Endothelial cell (in vitro differentiated cells): ENCODE measurements around the gene ALLC. TPM values are rescaled to one million over a fixed set of nuclear protein-coding genes. Genes with fewer than 3 reads are reported as not detected.

Experiments used
- DNase-seq: peaks from one replicate; pipeline ENCODE4 v3.0.0; 2021; ENCODE audit warnings: low spot score
- H3K27ac Mint-ChIP-seq: one replicate; pipeline ENCODE4 v1.8.0; 2021; ENCODE audit warnings: mixed read lengths, inconsistent platforms; ENCODE audit not compliant: unreplicated experiment
- H3K27me3 Mint-ChIP-seq: one replicate; pipeline ENCODE4 v1.8.0; 2021; ENCODE audit warnings: mild to moderate bottlenecking, moderate library complexity, mixed read lengths, inconsistent platforms; ENCODE audit not compliant: unreplicated experiment
- H3K36me3 Mint-ChIP-seq: one replicate; pipeline ENCODE4 v1.8.0; 2021; ENCODE audit warnings: mild to moderate bottlenecking, low read depth, mixed read lengths, inconsistent platforms; ENCODE audit not compliant: unreplicated experiment
- H3K4me1 Mint-ChIP-seq: one replicate; pipeline ENCODE4 v1.8.0; 2021; ENCODE audit warnings: mild to moderate bottlenecking, mixed read lengths, inconsistent platforms; ENCODE audit not compliant: unreplicated experiment
- H3K4me3 Mint-ChIP-seq: one replicate; pipeline ENCODE4 v1.8.0; 2021; ENCODE audit warnings: mild to moderate bottlenecking, mixed read lengths, inconsistent platforms; ENCODE audit not compliant: unreplicated experiment
- H3K9me3 Mint-ChIP-seq: one replicate; pipeline ENCODE4 v1.8.0; 2021; ENCODE audit warnings: mixed read lengths, inconsistent platforms; ENCODE audit not compliant: unreplicated experiment
- total RNA-seq: library from RNA; stranded (reverse); fragmentation: NEBNext Ultra II Directional; extraction: Animal tissue kit (Norgen Biotek cat#: 25700); gene quantifications from one replicate; pipeline ENCODE4 v1.2.1, GENCODE V29; 2021; ENCODE audit not compliant: unreplicated experiment
- TF ChIP-seq, protein P1 (sequence below): fragments of 200-600 bp; sonication (generic); IDR thresholded peaks from one replicate; pipeline ENCODE4 v1.5.0; 2021; ENCODE audit warnings: antibody characterized with exemption; ENCODE audit not compliant: unreplicated experiment

The ALLC gene
- total RNA-seq, 1 donor from 2014 or later = 0.26 TPM

DNA sequence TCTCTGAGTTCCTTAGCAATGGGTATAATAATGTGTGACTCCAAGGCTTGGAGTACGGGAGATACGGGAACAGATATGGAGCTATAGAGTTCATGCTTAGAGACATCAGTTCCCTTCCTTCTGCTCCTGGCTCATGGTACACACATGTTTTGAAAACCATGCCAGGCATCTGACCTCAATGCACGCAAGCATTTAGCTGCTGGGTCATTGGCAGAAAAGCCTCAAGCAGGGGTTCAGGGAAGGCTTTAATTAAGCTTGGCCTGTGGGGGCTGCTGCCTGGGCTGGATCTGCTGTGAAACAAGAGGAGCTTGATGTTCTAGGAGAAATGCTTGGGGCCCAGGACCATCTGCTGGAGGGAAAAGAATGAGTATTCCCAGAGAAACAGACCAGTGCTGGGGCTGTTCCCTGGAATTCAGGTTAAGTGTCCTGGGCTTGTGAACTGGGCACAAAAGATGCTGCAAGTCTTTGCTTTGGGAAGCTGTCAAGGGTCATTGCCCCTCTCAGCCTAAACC lies 3.2 kb downstream of the ALLC start:
- Mint-ChIP-seq H3K27me3 (no peaks in the 10 kb centered on the region), H3K4me3 (no peak overlapping the region), H3K9me3 (no peaks in the 10 kb centered on the region), H3K4me1 (no peaks in the 10 kb centered on the region), H3K27ac (no peak overlapping the region), H3K36me3 (no peaks in the 10 kb centered on the region)
- DNase-seq = no peak
- TF ChIP-seq, protein P1, sequence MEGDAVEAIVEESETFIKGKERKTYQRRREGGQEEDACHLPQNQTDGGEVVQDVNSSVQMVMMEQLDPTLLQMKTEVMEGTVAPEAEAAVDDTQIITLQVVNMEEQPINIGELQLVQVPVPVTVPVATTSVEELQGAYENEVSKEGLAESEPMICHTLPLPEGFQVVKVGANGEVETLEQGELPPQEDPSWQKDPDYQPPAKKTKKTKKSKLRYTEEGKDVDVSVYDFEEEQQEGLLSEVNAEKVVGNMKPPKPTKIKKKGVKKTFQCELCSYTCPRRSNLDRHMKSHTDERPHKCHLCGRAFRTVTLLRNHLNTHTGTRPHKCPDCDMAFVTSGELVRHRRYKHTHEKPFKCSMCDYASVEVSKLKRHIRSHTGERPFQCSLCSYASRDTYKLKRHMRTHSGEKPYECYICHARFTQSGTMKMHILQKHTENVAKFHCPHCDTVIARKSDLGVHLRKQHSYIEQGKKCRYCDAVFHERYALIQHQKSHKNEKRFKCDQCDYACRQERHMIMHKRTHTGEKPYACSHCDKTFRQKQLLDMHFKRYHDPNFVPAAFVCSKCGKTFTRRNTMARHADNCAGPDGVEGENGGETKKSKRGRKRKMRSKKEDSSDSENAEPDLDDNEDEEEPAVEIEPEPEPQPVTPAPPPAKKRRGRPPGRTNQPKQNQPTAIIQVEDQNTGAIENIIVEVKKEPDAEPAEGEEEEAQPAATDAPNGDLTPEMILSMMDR = no peak

GRCh38 chr2:3662239-3662638 lies 4.2 kb downstream of the ALLC start:
- no peaks in the 10 kb centered on the region for H3K27me3 Mint-ChIP-seq
- no peaks in the 10 kb centered on the region for H3K9me3 Mint-ChIP-seq
- no peaks in the 10 kb centered on the region for H3K4me1 Mint-ChIP-seq
- TF ChIP-seq, protein P1 = no peak
- no peak overlapping the region for H3K4me3 Mint-ChIP-seq
- H3K27ac Mint-ChIP-seq = no peak overlapping the region
- DNase-seq = no peak
- no peaks in the 10 kb centered on the region for H3K36me3 Mint-ChIP-seq

- no peak overlapping the region for H3K4me3 Mint-ChIP-seq
- peaks cover 1% of the 10 kb centered on the region for H3K27me3 Mint-ChIP-seq
- H3K36me3 Mint-ChIP-seq = no peaks in the 10 kb centered on the region
- no peak overlapping the region for H3K27ac Mint-ChIP-seq
- no peaks in the 10 kb centered on the region for H3K4me1 Mint-ChIP-seq
- H3K9me3 Mint-ChIP-seq = no peaks in the 10 kb centered on the region
- TF ChIP-seq, protein P1 = no peak
- DNase-seq = no peak
Measured at GRCh38 chr2:3664118-3664517, 6.1 kb downstream of the ALLC start.

DNA sequence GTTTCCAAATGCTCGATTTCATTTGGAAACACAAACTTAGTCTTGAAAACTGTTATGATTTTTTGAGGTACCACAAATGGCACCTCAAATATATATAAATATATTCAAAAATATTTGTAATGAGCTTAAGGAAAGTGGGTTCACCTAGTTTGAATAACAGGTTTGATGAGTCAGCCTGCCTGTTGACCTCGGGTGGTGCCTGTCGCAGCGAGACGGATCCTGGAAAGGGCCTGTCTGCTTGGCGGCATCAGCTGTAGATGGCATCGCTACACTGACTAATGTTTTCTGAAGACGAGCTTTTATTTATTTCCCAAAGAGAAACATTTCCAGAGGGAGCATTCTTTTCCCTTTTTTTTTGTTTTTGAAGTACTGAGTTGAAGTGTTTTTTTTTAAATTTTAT lies 6.9 kb downstream of the ALLC start:
- Mint-ChIP-seq H3K36me3 (no peaks in the 10 kb centered on the region), H3K9me3 (no peaks in the 10 kb centered on the region), H3K27ac (no peak overlapping the region), H3K4me1 (no peaks in the 10 kb centered on the region), H3K4me3 (no peak overlapping the region), H3K27me3 (peaks cover 1% of the 10 kb centered on the region)
- DNase-seq = no peak
- TF ChIP-seq, protein P1 = no peak

DNA sequence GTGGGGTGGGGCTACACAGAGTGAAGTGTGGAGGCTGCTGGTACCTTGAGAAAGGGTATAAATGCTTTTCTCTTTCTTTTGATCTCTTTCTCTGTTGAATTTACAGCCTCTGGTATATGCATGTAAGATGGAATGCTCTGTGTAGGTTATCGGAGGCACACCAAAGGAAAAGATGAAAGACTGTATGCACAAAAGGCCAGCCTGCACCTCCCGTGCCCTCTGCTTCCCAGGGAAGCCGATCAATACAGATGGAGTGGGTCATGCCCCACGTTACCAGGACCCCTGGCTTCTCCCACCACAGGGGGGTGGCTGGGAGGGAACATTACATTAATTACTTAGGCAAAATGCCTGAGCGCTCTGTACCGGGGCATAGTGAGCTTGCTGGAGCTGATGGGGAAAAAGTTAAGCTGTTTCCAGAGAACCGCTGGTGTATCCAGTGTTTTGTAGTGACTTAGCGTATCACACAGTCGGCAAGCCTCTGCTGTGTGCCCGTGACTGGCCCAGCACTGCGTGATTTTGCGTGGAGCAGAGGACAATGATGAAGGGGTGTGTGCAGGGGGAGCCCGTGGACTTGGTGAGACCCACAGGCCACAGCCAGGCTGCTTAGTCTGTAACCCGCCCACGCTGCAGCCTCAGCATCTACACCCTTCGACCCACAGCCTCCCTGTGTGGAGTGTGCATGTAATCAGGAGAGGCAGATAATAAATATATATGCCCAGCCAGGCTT lies 8.0 kb downstream of the ALLC start:
- Mint-ChIP-seq H3K27ac (no peak overlapping the region), H3K4me1 (no peaks in the 10 kb centered on the region), H3K4me3 (no peak overlapping the region), H3K9me3 (no peaks in the 10 kb centered on the region), H3K36me3 (no peaks in the 10 kb centered on the region), H3K27me3 (peaks cover 1% of the 10 kb centered on the region)
- DNase-seq = no peak
- TF ChIP-seq, protein P1 = no peak
